ENCODE measurements around the gene PIK3CA.

Gene PIK3CA

GRCh38 chr3:179186426-179186825, 38.3 kb downstream of the PIK3CA start:
- CTCF ChIA-PET, result interaction anchor here (1.2 kb wide), 1 partner anchor 171 kb away, joined by 3 read pairs; no protein-coding TSS in a partner anchor
- no peak for DNase-seq (ENCODE audit: extremely low spot score)

GRCh38 chr3:179189759-179190158, 41.6 kb downstream of the PIK3CA start:
- TF ChIP-seq HDGF (IDR thresholded peaks at IDR 0.05; ENCODE audit: borderline replicate concordance) (no peak), FOXK2 (IDR thresholded peaks at IDR 0.05) (no peak)
- ChIA-PET CTCF (no interaction called here), POLR2A (no interaction called here)
- DNase-seq (ENCODE audit: extremely low spot score), result no peak

More at GRCh38 chr3:179186426-179186825, 38.3 kb downstream of the PIK3CA start:
- POLR2A ChIA-PET, result no interaction called here
- TF ChIP-seq ZNF384 (IDR thresholded peaks at IDR 0.05), result no peak
- no peak for TF ChIP-seq HDGF (IDR thresholded peaks at IDR 0.05; ENCODE audit: borderline replicate concordance)
- TF ChIP-seq BHLHE40 (IDR thresholded peaks at IDR 0.05; ENCODE audit: borderline replicate concordance), result no peak
- no peak for TF ChIP-seq FOXM1 (IDR thresholded peaks at IDR 0.05; ENCODE audit: borderline replicate concordance)
- TF ChIP-seq NFRKB (IDR thresholded peaks at IDR 0.05), result no peak
- no peak for TF ChIP-seq PKNOX1 (IDR thresholded peaks at IDR 0.05)
- no peak for TF ChIP-seq ARNT (IDR thresholded peaks at IDR 0.05)
- TF ChIP-seq FOXA1 (IDR thresholded peaks at IDR 0.05), result no peak
- TF ChIP-seq TARDBP (IDR thresholded peaks at IDR 0.05), result no peak
- no peak for TF ChIP-seq SP1 (IDR thresholded peaks at IDR 0.05)
- no peak for TF ChIP-seq LEF1 (IDR thresholded peaks at IDR 0.05; ENCODE audit: borderline replicate concordance)
- TF ChIP-seq FOXK2 (IDR thresholded peaks at IDR 0.05), result no peak
- TF ChIP-seq L3MBTL2 (conservative IDR thresholded peaks at IDR 0.05), result no peak
- TF ChIP-seq SUZ12 (IDR thresholded peaks at IDR 0.05), result no peak
- TF ChIP-seq CTBP1 (IDR thresholded peaks at IDR 0.05; ENCODE audit: borderline replicate concordance), result no peak
- TF ChIP-seq ELF4 (IDR thresholded peaks at IDR 0.05), result no peak

GRCh38 chr3:179190581-179190980, 42.4 kb downstream of the PIK3CA start:
- ChIA-PET POLR2A (no interaction called here), CTCF (no interaction called here)
- TF ChIP-seq ARNT (IDR thresholded peaks at IDR 0.05) (no peak), SP1 (IDR thresholded peaks at IDR 0.05) (no peak), BHLHE40 (IDR thresholded peaks at IDR 0.05; ENCODE audit: borderline replicate concordance) (no peak), CTBP1 (IDR thresholded peaks at IDR 0.05; ENCODE audit: borderline replicate concordance) (no peak), FOXK2 (IDR thresholded peaks at IDR 0.05) (no peak), NFRKB (IDR thresholded peaks at IDR 0.05) (no peak), ELF4 (IDR thresholded peaks at IDR 0.05) (no peak), HDGF (IDR thresholded peaks at IDR 0.05; ENCODE audit: borderline replicate concordance) (no peak)
- DNase-seq (ENCODE audit: extremely low spot score), result no peak

GRCh38 chr3:179192542-179192941, 44.4 kb downstream of the PIK3CA start:
- DNase-seq (ENCODE audit: extremely low spot score), result no peak
- ChIA-PET POLR2A (no interaction called here), CTCF (no interaction called here)

GRCh38 chr3:179194931-179195330, 46.8 kb downstream of the PIK3CA start:
- ChIA-PET POLR2A (no interaction called here), CTCF (no interaction called here)
- DNase-seq (ENCODE audit: extremely low spot score), result no peak
- no peak for TF ChIP-seq LEF1 (IDR thresholded peaks at IDR 0.05; ENCODE audit: borderline replicate concordance)
- TF ChIP-seq BHLHE40 (IDR thresholded peaks at IDR 0.05; ENCODE audit: borderline replicate concordance), result no peak
- TF ChIP-seq FOXK2 (IDR thresholded peaks at IDR 0.05), result no peak

More at GRCh38 chr3:179192542-179192941, 44.4 kb downstream of the PIK3CA start:
- TF ChIP-seq NFRKB (IDR thresholded peaks at IDR 0.05) (no peak), FOXM1 (IDR thresholded peaks at IDR 0.05; ENCODE audit: borderline replicate concordance) (no peak), PKNOX1 (IDR thresholded peaks at IDR 0.05) (no peak), FOXA1 (IDR thresholded peaks at IDR 0.05) (no peak), ZNF384 (IDR thresholded peaks at IDR 0.05) (no peak), ARNT (IDR thresholded peaks at IDR 0.05) (no peak), SP1 (IDR thresholded peaks at IDR 0.05) (no peak)

- ChIA-PET CTCF (no interaction called here), POLR2A (no interaction called here)
- TF ChIP-seq ARNT (IDR thresholded peaks at IDR 0.05) (no peak), ELF4 (IDR thresholded peaks at IDR 0.05) (no peak), CTBP1 (IDR thresholded peaks at IDR 0.05; ENCODE audit: borderline replicate concordance) (no peak), HDGF (IDR thresholded peaks at IDR 0.05; ENCODE audit: borderline replicate concordance) (no peak), FOXM1 (IDR thresholded peaks at IDR 0.05; ENCODE audit: borderline replicate concordance) (no peak), FOXK2 (IDR thresholded peaks at IDR 0.05) (no peak), BHLHE40 (IDR thresholded peaks at IDR 0.05; ENCODE audit: borderline replicate concordance) (no peak), L3MBTL2 (conservative IDR thresholded peaks at IDR 0.05) (no peak), LEF1 (IDR thresholded peaks at IDR 0.05; ENCODE audit: borderline replicate concordance) (no peak), NFRKB (IDR thresholded peaks at IDR 0.05) (no peak), ZNF384 (IDR thresholded peaks at IDR 0.05) (no peak), SP1 (IDR thresholded peaks at IDR 0.05) (no peak), TARDBP (IDR thresholded peaks at IDR 0.05) (no peak), FOXA1 (IDR thresholded peaks at IDR 0.05) (no peak), SUZ12 (IDR thresholded peaks at IDR 0.05) (no peak), PKNOX1 (IDR thresholded peaks at IDR 0.05) (no peak)
- DNase-seq (ENCODE audit: extremely low spot score), result no peak
These were observed 47.9 kb downstream of the PIK3CA start for GRCh38 chr3:179196098-179196497.

- CTCF ChIA-PET, result no interaction called here
- TF ChIP-seq FOXK2 (IDR thresholded peaks at IDR 0.05) (no peak), ARNT (IDR thresholded peaks at IDR 0.05) (no peak), FOXA1 (IDR thresholded peaks at IDR 0.05) (no peak), L3MBTL2 (conservative IDR thresholded peaks at IDR 0.05) (no peak), HDGF (IDR thresholded peaks at IDR 0.05; ENCODE audit: borderline replicate concordance) (no peak), ELF4 (IDR thresholded peaks at IDR 0.05) (no peak), CTBP1 (IDR thresholded peaks at IDR 0.05; ENCODE audit: borderline replicate concordance) (no peak), PKNOX1 (IDR thresholded peaks at IDR 0.05) (no peak), LEF1 (IDR thresholded peaks at IDR 0.05; ENCODE audit: borderline replicate concordance) (no peak), TARDBP (IDR thresholded peaks at IDR 0.05) (no peak), SUZ12 (IDR thresholded peaks at IDR 0.05) (no peak), SP1 (IDR thresholded peaks at IDR 0.05) (no peak), ZNF384 (IDR thresholded peaks at IDR 0.05) (no peak), FOXM1 (IDR thresholded peaks at IDR 0.05; ENCODE audit: borderline replicate concordance) (no peak), BHLHE40 (IDR thresholded peaks at IDR 0.05; ENCODE audit: borderline replicate concordance) (no peak), NFRKB (IDR thresholded peaks at IDR 0.05) (no peak)
These were observed 48.5 kb downstream of the PIK3CA start for GRCh38 chr3:179196700-179197099.

More at GRCh38 chr3:179196700-179197099, 48.5 kb downstream of the PIK3CA start:
- POLR2A ChIA-PET, result no interaction called here
- no peak for DNase-seq (ENCODE audit: extremely low spot score)

Data from HEK293T (cell line).